MM.1S (cell line): ENCODE results near the gene UGT1A5.

Experiments used
- DNase-seq: peaks from one replicate; pipeline ENCODE4 v3.0.0-alpha.2; 2015
- H2AFZ ChIP-seq: fragments of 300-600 bp; sonication (generic); 2 replicates; pipeline ENCODE4 v1.6.0; 2016; ENCODE audit warnings: antibody characterized with exemption, low read length
- H3F3A ChIP-seq: fragments of 300-600 bp; sonication (generic); 2 replicates; pipeline ENCODE4 v1.6.1; 2016; ENCODE audit warnings: mild to moderate bottlenecking, antibody characterized with exemption, low read length, moderate library complexity, mixed read lengths; ENCODE audit not compliant: insufficient read depth
- H3K27ac ChIP-seq: fragments of 300-600 bp; sonication (generic); 2 replicates; pipeline ENCODE4 v1.5.1; 2016; ENCODE audit warnings: mild to moderate bottlenecking, low read length
- H3K27me3 ChIP-seq: fragments of 300-600 bp; sonication (generic); replicated peaks from 2 replicates; pipeline ENCODE4 v1.6.0; 2016; ENCODE audit warnings: low read length; ENCODE audit not compliant: insufficient read depth
- H3K36me3 ChIP-seq: fragments of 300-600 bp; sonication (generic); replicated peaks from 2 replicates; pipeline ENCODE4 v1.6.1; 2016; ENCODE audit warnings: mild to moderate bottlenecking, low read length, mixed read lengths; ENCODE audit not compliant: insufficient read depth
- H3K4me1 ChIP-seq: fragments of 300-600 bp; sonication (generic); 2 replicates; pipeline ENCODE4 v1.6.1; 2016; ENCODE audit warnings: low read length, mixed read lengths
- H3K4me2 ChIP-seq: fragments of 300-600 bp; sonication (generic); 2 replicates; pipeline ENCODE4 v1.6.0; 2016; ENCODE audit warnings: low read depth, low read length
- H3K4me3 ChIP-seq: fragments of 300-600 bp; sonication (generic); 2 replicates; pipeline ENCODE4 v1.5.1; 2016; ENCODE audit warnings: low read length, mixed read lengths
- H3K79me2 ChIP-seq: fragments of 300-600 bp; sonication (generic); 2 replicates; pipeline ENCODE4 v1.6.1; 2016; ENCODE audit warnings: mixed run types, low read length, mixed read lengths
- H3K9ac ChIP-seq: fragments of 300-600 bp; sonication (generic); 2 replicates; pipeline ENCODE4 v1.6.1; 2016; ENCODE audit warnings: low read length, mixed read lengths
- H3K9me2 ChIP-seq: fragments of 300-600 bp; sonication (generic); replicated peaks from 2 replicates; pipeline ENCODE4 v1.6.1; 2016; ENCODE audit warnings: mild to moderate bottlenecking, low read length, mixed read lengths; ENCODE audit not compliant: insufficient read depth
- H3K9me3 ChIP-seq: fragments of 300-600 bp; sonication (generic); replicated peaks from 2 replicates; pipeline ENCODE4 v1.6.1; 2016; ENCODE audit warnings: mild to moderate bottlenecking, low read length, mixed read lengths; ENCODE audit not compliant: insufficient read depth
- H4K20me1 ChIP-seq: fragments of 300-600 bp; sonication (generic); 2 replicates; pipeline ENCODE4 v1.6.1; 2016; ENCODE audit warnings: mild to moderate bottlenecking, low read length, moderate library complexity, mixed read lengths; ENCODE audit not compliant: insufficient read depth
- CTCF ChIP-seq: fragments of 300-600 bp; sonication (generic); IDR thresholded peaks from 2 replicates; pipeline ENCODE4 v1.5.1; 2016; ENCODE audit warnings: antibody characterized with exemption, low read length, mixed read lengths
- EZH2 ChIP-seq: fragments of 300-600 bp; sonication (generic); optimal IDR thresholded peaks from 2 replicates; pipeline ENCODE3; 2017; ENCODE audit warnings: low read depth, mild to moderate bottlenecking, antibody characterized with exemption, low read length, mixed read lengths
- EZH2phosphoT487 ChIP-seq: fragments of 300-600 bp; sonication (generic); IDR thresholded peaks from 2 replicates; pipeline ENCODE4 v1.6.1; 2018; ENCODE audit warnings: antibody characterized with exemption, low read length

Gene UGT1A5

GRCh38 chr2:233791151-233791882, 78.6 kb downstream of the UGT1A5 start:
- no peak overlapping the region for H3K4me3 ChIP-seq
- no peaks in the 10 kb centered on the region for H3K4me1 ChIP-seq
- H3F3A ChIP-seq: no peaks in the 10 kb centered on the region
- no peak overlapping the region for H3K9ac ChIP-seq
- H3K9me3 ChIP-seq: no peaks in the 10 kb centered on the region
- DNase-seq: no peak
- no peak overlapping the region for H3K27ac ChIP-seq
- H3K79me2 ChIP-seq: no peaks in the 10 kb centered on the region
- no peaks in the 10 kb centered on the region for H4K20me1 ChIP-seq
- TF ChIP-seq EZH2 (no peak), CTCF (no peak), EZH2phosphoT487 (no peak)
- H3K9me2 ChIP-seq: no peaks in the 10 kb centered on the region
- no peaks in the 10 kb centered on the region for H3K27me3 ChIP-seq
- H3K36me3 ChIP-seq: no peaks in the 10 kb centered on the region
- H3K4me2 ChIP-seq: no peak overlapping the region
- H2AFZ ChIP-seq: no peak overlapping the region

GRCh38 chr2:233791883-233792329, 79.2 kb downstream of the UGT1A5 start:
- H3K36me3 ChIP-seq: no peaks in the 10 kb centered on the region
- H3K4me2 ChIP-seq: no peak overlapping the region
- no peaks in the 10 kb centered on the region for H3K9me2 ChIP-seq
- H3K9me3 ChIP-seq: no peaks in the 10 kb centered on the region
- H3K9ac ChIP-seq: no peak overlapping the region
- H3K4me1 ChIP-seq: no peaks in the 10 kb centered on the region
- no peaks in the 10 kb centered on the region for H3K27me3 ChIP-seq
- no peaks in the 10 kb centered on the region for H4K20me1 ChIP-seq
- no peaks in the 10 kb centered on the region for H3K79me2 ChIP-seq
- no peak overlapping the region for H3K27ac ChIP-seq
- DNase-seq: no peak
- TF ChIP-seq EZH2 (no peak), EZH2phosphoT487 (no peak), CTCF (no peak)
- no peak overlapping the region for H2AFZ ChIP-seq
- H3K4me3 ChIP-seq: no peak overlapping the region
- H3F3A ChIP-seq: no peaks in the 10 kb centered on the region

- H3K27me3 ChIP-seq: no peaks in the 10 kb centered on the region
- H3K36me3 ChIP-seq: no peaks in the 10 kb centered on the region
- H3K4me1 ChIP-seq: no peaks in the 10 kb centered on the region
- H3K9ac ChIP-seq: no peak overlapping the region
- H3K4me2 ChIP-seq: no peak overlapping the region
- no peaks in the 10 kb centered on the region for H4K20me1 ChIP-seq
- H2AFZ ChIP-seq: no peak overlapping the region
- no peaks in the 10 kb centered on the region for H3F3A ChIP-seq
- no peak for TF ChIP-seq EZH2phosphoT487
- no peak for TF ChIP-seq CTCF
- TF ChIP-seq EZH2: no peak
- no peaks in the 10 kb centered on the region for H3K9me3 ChIP-seq
- H3K4me3 ChIP-seq: no peak overlapping the region
- no peak overlapping the region for H3K27ac ChIP-seq
- DNase-seq: no peak
- no peaks in the 10 kb centered on the region for H3K79me2 ChIP-seq
- no peaks in the 10 kb centered on the region for H3K9me2 ChIP-seq
Observed at GRCh38 chr2:233792720-233793119, 80.0 kb downstream of the UGT1A5 start.
